NCI-H1417 treated with DMSO at 0.1 percent for 48 hours (cell line): ENCODE measurements around the gene CTDSPL.

ENCODE experiments used
- DNase-seq: peaks from one replicate; lab custom pipeline; 2025; lab: John Stamatoyannopoulos, UW

The CTDSPL gene

DNA sequence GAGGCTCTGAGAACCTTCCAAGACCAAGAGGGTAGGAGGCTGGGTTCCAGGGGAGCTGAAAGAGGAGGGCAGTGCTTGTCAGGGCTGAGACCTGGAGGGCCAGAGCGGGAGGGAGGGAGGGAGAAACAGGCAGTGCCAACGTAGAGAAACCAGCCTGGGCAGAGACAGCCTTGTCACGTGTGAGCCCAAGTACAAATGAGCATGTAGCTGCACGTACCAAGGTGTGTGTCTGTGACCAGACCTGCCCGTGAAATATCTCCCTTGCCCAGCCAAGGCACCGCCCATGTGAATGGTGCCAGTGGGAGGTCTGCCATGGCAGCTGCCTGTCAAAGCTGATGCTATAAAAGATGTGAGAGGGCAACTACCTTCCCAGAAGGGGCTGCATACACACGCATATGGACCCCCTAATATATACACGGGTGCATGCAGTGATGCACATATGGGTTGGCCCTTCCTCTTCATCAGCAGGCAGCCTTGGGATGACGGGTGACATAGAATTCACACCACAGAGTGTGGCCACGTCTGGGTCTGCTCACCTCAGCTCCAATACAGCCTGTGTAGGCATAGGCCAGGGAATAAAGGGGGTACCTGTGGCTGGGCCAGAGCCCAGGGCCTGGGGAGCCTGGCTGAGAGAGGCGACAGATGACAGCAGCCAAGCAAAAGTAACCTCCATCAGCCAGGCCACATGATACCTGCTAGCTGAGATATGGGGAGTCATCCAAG lies 7.8 kb upstream of the CTDSPL start:
- DNase-seq, result no peak

DNA sequence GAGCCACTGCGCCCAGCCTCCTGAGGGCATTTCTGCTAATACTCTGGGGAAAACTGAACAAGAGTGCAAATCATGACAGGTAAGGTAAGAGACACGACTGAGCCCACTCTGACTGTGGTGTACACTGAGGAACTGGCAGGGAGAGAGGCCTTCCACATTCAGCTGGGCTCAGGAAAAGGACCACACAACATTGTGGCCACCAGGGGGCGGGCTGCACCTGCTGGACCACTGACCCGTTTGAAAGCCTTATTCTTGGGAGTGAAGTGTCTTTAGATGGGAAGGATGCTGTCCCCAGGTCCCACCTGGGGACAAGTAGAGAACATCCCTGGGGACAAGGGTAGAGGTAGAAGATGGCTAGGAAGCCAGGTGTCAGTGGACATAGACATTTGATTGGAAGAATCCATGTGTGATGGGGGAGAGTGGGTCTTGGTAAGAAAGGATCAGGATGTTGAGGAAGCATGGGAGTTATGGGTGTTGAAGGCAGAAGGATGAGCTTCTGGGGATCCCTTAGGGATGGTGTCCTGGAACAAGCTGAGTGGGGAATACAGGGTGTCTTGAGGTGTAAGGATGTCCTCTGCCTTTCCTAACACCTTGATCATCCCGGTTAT lies 6.2 kb upstream of the CTDSPL start:
- no peak for DNase-seq

- no peak for DNase-seq
Observed at GRCh38 chr3:37856381-37856780, 5.3 kb upstream of the CTDSPL start.

DNA sequence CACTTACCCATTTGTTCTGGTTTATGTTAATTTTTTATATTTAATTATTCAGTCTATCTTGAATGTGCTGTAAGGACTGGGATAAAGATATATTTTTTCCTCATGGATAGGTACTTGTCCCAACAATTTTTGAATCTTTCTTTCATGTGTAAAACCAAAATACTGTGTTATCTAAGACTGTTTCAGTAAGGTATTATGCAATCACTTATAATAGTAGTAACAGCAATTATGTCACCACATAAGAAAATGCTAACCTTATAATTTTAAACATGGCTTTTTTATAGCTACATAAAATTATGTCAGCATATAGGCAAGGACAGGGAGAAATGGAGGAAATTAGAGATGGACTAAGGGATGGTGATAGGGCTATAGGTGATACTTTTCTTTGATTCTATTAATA lies 2.9 kb upstream of the CTDSPL start:
- no peak for DNase-seq

DNA sequence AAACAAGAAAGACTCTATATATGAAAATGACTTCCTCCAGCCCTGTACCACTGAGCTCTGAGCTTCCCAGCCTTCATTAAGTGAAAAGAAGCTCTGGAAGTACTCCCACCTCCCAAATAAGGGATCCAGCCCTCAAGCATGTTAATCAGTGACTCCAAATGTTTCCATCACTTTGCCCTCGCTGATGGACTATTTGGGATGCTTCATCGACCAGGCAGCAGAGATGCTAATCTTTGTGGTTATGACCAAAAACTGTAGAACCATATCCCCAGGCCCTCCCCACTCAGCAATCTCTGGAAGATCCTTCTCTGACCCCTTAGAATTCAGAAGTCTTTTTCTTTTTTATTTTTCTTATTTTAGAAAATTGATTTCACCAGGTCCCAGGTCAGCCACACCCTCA lies 2.3 kb upstream of the CTDSPL start:
- no peak for DNase-seq

DNA sequence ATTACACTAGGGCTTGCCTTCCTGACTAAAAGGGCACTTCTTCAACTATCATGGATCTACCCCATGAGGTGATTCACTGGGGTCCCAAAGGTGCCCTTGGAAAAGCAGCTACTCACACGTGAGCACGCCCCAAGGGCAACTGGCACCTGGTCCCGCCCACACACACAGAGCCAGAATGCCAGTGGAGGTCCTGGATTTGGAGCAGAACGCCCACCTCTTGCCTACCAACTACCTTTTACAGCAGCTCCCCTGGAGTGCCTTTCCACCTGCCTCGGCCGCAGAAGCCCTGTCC lies 1.8 kb upstream of the CTDSPL start:
- DNase-seq, result no peak

GRCh38 chr3:37862219-37862902 lies 681 bp downstream of the CTDSPL start:
- DNase-seq, result no peak

- DNase-seq, result no peak
Observed at GRCh38 chr3:37862903-37863815, 1.5 kb downstream of the CTDSPL start.

GRCh38 chr3:37863949-37864822 lies 2.5 kb downstream of the CTDSPL start:
- no peak for DNase-seq

DNA sequence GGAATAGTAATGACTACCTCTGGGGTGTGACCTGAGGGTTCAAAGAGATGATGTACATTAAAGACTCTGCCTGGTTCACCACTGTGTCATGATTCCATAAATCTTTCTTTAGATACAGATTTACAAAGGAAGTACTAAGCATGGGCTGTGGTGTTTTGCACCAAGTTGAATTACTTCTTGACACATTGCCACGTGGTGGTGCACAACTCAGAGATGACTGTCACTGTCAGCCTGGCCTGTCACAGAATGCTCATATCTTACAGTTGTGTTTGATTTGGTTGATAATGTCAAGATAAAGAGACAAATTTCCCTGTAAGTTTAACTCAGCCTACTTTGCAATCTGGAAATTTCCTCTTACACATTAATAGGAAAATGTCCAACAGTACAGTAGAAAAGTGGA lies 3.2 kb downstream of the CTDSPL start:
- no peak for DNase-seq

DNA sequence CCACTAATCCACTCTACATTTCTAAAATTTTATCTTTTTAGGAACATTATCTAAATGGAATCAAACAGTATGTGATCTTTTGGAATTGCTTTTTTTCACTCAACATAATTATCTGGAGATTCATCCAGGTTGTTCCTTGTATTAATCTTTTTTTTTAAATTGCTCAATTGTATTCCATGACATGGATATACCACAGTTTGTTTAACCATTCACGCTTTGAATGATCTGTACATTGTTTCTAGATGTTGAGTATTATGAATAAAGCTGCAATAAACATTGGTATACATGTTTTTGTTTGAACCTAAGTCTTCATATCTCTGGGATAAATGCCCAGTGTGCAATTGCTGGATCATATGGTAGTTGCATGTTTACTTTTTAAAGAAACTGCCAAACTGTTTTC lies 5.5 kb downstream of the CTDSPL start:
- no peak for DNase-seq

DNA sequence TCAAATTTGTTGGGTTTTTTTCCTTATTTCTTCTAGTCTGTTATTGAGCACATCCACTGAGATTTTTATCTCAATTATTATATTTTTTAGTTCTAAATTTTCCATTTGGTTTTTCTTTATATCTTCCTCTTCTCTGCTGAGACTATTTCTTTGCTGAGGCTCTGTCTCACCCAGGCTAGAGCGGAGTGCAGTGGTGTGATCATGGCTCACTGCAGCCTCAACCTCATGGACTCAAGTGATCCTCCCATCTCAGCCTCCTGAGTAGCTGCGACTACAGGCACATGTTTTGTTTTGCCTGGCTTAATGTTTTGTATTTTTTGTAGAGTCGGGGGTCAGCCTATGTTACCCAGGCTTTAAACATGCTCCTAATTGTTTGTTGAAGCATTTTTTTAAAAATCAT lies 10.2 kb downstream of the CTDSPL start:
- DNase-seq, result no peak

GRCh38 chr3:37872413-37873160 lies 10.9 kb downstream of the CTDSPL start:
- DNase-seq, result no peak

DNA sequence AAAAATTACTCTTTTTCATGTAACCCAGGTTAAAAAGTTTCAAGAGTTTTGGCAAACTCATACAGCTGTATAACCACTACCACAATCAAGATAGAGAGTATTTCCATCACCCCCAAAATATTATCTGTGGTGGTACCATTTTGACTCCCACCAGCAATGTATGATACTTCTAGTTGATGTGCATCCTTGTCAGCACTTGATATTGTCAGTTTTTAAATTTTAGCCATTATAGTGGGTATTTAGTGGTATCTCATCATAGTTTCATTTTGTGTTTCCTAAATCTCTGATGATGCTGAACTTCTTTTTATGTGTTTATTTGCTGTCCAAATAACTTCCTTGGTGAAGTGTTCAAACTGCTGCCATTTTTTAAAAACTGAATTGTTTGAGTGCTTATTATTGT lies 14.6 kb downstream of the CTDSPL start:
- DNase-seq, result no peak

GRCh38 chr3:37882711-37883110 lies 21.0 kb downstream of the CTDSPL start:
- no peak for DNase-seq

- no peak for DNase-seq
Observed at GRCh38 chr3:37885814-37886213, 24.1 kb downstream of the CTDSPL start.

DNA sequence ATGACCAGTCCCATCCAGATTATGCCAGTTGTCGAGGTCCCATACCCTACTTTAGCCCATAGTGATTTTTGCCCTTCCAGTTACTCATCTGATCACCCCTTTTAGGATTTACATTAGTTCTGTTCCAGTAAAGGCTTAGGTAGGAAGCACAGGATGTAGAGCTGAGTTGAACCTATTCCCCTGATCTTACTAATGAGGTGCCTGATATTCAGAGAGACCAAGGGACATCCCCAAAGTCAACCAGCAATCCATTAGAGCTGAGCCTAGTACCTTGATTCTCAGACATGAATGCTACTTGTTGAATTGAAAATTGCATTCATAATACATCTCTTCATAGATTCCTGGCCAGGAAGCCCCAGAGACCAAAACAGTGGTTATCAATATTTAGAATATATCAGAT lies 24.7 kb downstream of the CTDSPL start:
- no peak for DNase-seq

DNA sequence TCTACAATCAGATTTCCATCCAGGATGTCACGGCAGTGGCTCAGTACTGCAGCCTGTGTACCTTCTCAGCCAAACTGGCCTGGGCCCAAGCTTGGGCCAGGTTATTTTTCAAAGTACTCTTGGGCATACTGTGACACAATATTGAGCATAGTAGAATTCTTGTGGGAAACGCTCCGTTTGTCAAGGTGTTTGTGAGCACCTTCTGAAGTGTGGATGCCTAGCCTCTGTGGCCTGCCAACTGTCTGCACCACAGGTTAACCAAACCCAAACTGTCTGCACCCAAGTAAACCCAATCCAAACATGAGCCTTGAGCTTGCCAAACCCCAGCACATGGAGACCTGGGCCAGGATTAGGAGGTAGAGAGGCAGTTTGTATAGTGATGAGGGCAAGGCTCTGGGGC lies 25.4 kb downstream of the CTDSPL start:
- no peak for DNase-seq

- DNase-seq, result no peak
Observed at GRCh38 chr3:37887824-37888223, 26.1 kb downstream of the CTDSPL start.

GRCh38 chr3:37888421-37888820 lies 26.7 kb downstream of the CTDSPL start:
- no peak for DNase-seq

GRCh38 chr3:37890522-37890921 lies 28.8 kb downstream of the CTDSPL start:
- DNase-seq, result no peak
